GM19099 (cell line): ENCODE measurements around the gene AMPH.

Source experiments
- POLR2A ChIP-seq: IDR thresholded peaks from 3 replicates; pipeline ENCODE4 v1.6.1; 2011; ENCODE audit warnings: low read depth; ENCODE audit not compliant: insufficient read length; ENCODE audit errors: extremely low read depth

The AMPH gene

GRCh38 chr7:38580485-38580884 is 50.7 kb downstream of the AMPH start:
- TF ChIP-seq POLR2A: no peak

- no peak for TF ChIP-seq POLR2A
These were observed 57.1 kb downstream of the AMPH start for GRCh38 chr7:38574086-38574485.

GRCh38 chr7:38568497-38568896 is 62.7 kb downstream of the AMPH start:
- no peak for TF ChIP-seq POLR2A

- no peak for TF ChIP-seq POLR2A
These were observed 65.9 kb downstream of the AMPH start for GRCh38 chr7:38565289-38565688.

- TF ChIP-seq POLR2A: no peak
These were observed 67.4 kb downstream of the AMPH start for GRCh38 chr7:38563741-38564140.

GRCh38 chr7:38561166-38561565 is 70.0 kb downstream of the AMPH start:
- TF ChIP-seq POLR2A: no peak

GRCh38 chr7:38558761-38559345 is 72.3 kb downstream of the AMPH start:
- TF ChIP-seq POLR2A: no peak

GRCh38 chr7:38554586-38554985 is 76.6 kb downstream of the AMPH start:
- no peak for TF ChIP-seq POLR2A

GRCh38 chr7:38550836-38551235 is 80.3 kb downstream of the AMPH start:
- no peak for TF ChIP-seq POLR2A

- TF ChIP-seq POLR2A: no peak
These were observed 82.6 kb downstream of the AMPH start for GRCh38 chr7:38548605-38549004.

GRCh38 chr7:38546763-38547162 is 84.4 kb downstream of the AMPH start:
- TF ChIP-seq POLR2A: no peak

GRCh38 chr7:38545977-38546376 is 85.2 kb downstream of the AMPH start:
- no peak for TF ChIP-seq POLR2A

GRCh38 chr7:38542156-38542555 is 89.0 kb downstream of the AMPH start:
- TF ChIP-seq POLR2A: no peak

GRCh38 chr7:38541440-38541839 is 89.7 kb downstream of the AMPH start:
- TF ChIP-seq POLR2A: no peak

GRCh38 chr7:38539477-38540081 is 91.6 kb downstream of the AMPH start:
- TF ChIP-seq POLR2A: no peak

- TF ChIP-seq POLR2A: no peak
These were observed 96.1 kb downstream of the AMPH start for GRCh38 chr7:38535073-38535472.

GRCh38 chr7:38525857-38526256 is 105.3 kb downstream of the AMPH start:
- no peak for TF ChIP-seq POLR2A

- no peak for TF ChIP-seq POLR2A
These were observed 106.4 kb downstream of the AMPH start for GRCh38 chr7:38524786-38525185.

- TF ChIP-seq POLR2A: no peak
These were observed 110.4 kb downstream of the AMPH start for GRCh38 chr7:38520741-38521140.
